Measurements from ENCODE around the gene GNE.

The GNE gene

DNA sequence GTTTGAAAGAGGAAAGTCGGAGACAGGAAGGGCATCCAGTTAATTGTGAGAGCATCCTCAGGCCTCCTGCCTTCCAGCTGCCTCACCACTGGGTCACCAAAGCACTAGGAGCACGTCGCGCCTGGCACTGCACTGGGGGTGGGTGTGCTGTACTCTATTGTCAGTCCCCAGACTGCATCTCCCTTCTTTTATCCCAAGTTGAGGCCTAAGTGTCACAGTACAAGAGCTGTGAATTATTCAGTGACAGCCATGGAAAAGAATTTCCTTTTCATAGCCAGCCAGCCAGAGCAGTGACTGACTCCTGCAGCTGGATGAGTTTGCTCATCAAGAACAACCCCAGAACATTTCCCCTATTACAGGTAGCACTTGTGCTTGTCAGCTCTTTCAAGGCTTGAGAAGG is 51.2 kb downstream of the GNE start:
- Histone ChIP-seq H3K18ac (ENCODE audit: low read length) (no peak overlapping the region), H3K9ac (ENCODE audit: low read length) (no peak overlapping the region), H3K4me3 (ENCODE audit: low read length) (no peak overlapping the region), H3K36me3 (ENCODE audit: control insufficient read depth, insufficient read depth, low read length) (peaks cover 26% of the 10 kb centered on the region), H3K79me1 (ENCODE audit: low read length) (peaks cover 33% of the 10 kb centered on the region), H3K27me3 (ENCODE audit: insufficient read depth, low read length, poor library complexity) (no peaks in the 10 kb centered on the region), H2BK5ac (ENCODE audit: low read length) (no peak overlapping the region), H3K4me2 (ENCODE audit: low read length) (no peak overlapping the region), H3K27ac (ENCODE audit: low read depth, low read length) (no peak overlapping the region), H2BK15ac (replicated peaks; ENCODE audit: low read depth) (no peak overlapping the region), H3K56ac (ENCODE audit: low read length) (no peak overlapping the region), H3K4me1 (ENCODE audit: control insufficient read depth, low read depth, low read length) (no peaks in the 10 kb centered on the region), H4K8ac (ENCODE audit: low read depth, low read length) (no peak overlapping the region), H3K79me2 (ENCODE audit: control insufficient read depth, insufficient read depth, low read length) (peaks cover 36% of the 10 kb centered on the region), H2BK120ac (ENCODE audit: low read depth, low read length) (no peak overlapping the region), H3K4ac (ENCODE audit: low read depth, low read length) (no peak overlapping the region), H2AK5ac (ENCODE audit: low read length) (no peak overlapping the region), H4K5ac (ENCODE audit: low read length) (no peak overlapping the region), H3K23ac (ENCODE audit: low read length) (no peak overlapping the region)
- peak; percentile 15 for DNase-seq
- WGBS (ENCODE audit: extremely low coverage, insufficient coverage, low lambda C conversion rate): no CpG with 5 or more reads among the region's 4 CpGs

- DNase-seq: peak; percentile 76
- WGBS (ENCODE audit: extremely low coverage, insufficient coverage, low lambda C conversion rate): no CpG with 5 or more reads among the region's 11 CpGs
Observed at GRCh38 chr9:36204906-36205547, 53.2 kb downstream of the GNE start.

DNA sequence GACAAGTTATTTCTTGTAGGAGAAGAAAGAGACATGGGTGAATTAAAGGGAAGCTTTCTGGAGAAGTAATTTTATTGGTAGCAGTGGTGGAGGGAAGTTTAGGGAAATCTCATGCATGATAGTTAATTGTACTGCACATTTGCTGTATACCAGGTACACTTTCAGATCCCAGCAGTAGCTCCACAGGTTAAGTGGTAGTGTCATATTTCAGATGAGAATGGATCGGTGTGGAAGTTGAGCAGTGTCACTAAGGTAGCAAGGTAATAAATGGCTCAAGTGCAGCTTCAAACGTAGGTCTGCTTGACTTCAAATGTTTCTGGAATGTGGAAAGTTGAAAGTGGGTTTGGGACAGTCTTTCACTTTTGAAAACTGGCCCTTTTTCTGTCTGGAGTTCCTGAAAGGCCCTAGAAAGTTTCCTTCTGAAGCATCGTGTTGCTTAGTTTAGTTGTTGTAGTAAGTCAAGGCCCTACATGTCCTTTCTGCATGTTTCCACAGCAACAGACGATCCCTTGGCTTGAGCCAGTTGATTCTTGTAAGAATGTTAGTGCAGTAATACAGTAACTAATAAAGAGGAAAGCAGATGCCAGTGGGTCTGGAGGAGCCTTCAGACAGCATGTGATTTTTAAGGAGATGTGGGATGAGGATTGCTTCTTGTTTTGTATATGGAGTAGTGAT is 63.8 kb downstream of the GNE start:
- Histone ChIP-seq H3K4me3 (ENCODE audit: low read length) (no peak overlapping the region), H3K4ac (ENCODE audit: low read depth, low read length) (no peak overlapping the region), H3K56ac (ENCODE audit: low read length) (no peak overlapping the region), H3K79me1 (ENCODE audit: low read length) (peaks cover 16% of the 10 kb centered on the region), H3K4me2 (ENCODE audit: low read length) (no peak overlapping the region), H3K23ac (ENCODE audit: low read length) (no peak overlapping the region), H3K18ac (ENCODE audit: low read length) (no peak overlapping the region), H3K27me3 (ENCODE audit: insufficient read depth, low read length, poor library complexity) (no peaks in the 10 kb centered on the region), H3K4me1 (ENCODE audit: control insufficient read depth, low read depth, low read length) (peaks cover 9% of the 10 kb centered on the region), H2AK5ac (ENCODE audit: low read length) (no peak overlapping the region), H3K27ac (ENCODE audit: low read depth, low read length) (no peak overlapping the region), H4K5ac (ENCODE audit: low read length) (no peak overlapping the region), H4K8ac (ENCODE audit: low read depth, low read length) (no peak overlapping the region), H2BK5ac (ENCODE audit: low read length) (no peak overlapping the region), H3K79me2 (ENCODE audit: control insufficient read depth, insufficient read depth, low read length) (peaks cover 45% of the 10 kb centered on the region), H3K36me3 (ENCODE audit: control insufficient read depth, insufficient read depth, low read length) (peaks cover 3% of the 10 kb centered on the region), H2BK120ac (ENCODE audit: low read depth, low read length) (no peak overlapping the region), H2BK15ac (replicated peaks; ENCODE audit: low read depth) (no peak overlapping the region), H3K9ac (ENCODE audit: low read length) (no peak overlapping the region)
- no CpG with 5 or more reads among the region's 4 CpGs for WGBS (ENCODE audit: extremely low coverage, insufficient coverage, low lambda C conversion rate)
- no peak for DNase-seq

More at GRCh38 chr9:36204906-36205547, 53.2 kb downstream of the GNE start:
- Histone ChIP-seq H3K27ac (ENCODE audit: low read depth, low read length) (no peak overlapping the region), H3K36me3 (ENCODE audit: control insufficient read depth, insufficient read depth, low read length) (peaks cover 22% of the 10 kb centered on the region), H3K56ac (ENCODE audit: low read length) (no peak overlapping the region), H3K9ac (ENCODE audit: low read length) (no peak overlapping the region), H3K23ac (ENCODE audit: low read length) (no peak overlapping the region), H2BK15ac (replicated peaks; ENCODE audit: low read depth) (no peak overlapping the region), H3K4me2 (ENCODE audit: low read length) (no peak overlapping the region), H3K4me1 (ENCODE audit: control insufficient read depth, low read depth, low read length) (no peaks in the 10 kb centered on the region), H3K4ac (ENCODE audit: low read depth, low read length) (no peak overlapping the region), H3K79me2 (ENCODE audit: control insufficient read depth, insufficient read depth, low read length) (peaks cover 29% of the 10 kb centered on the region), H4K5ac (ENCODE audit: low read length) (no peak overlapping the region), H4K8ac (ENCODE audit: low read depth, low read length) (no peak overlapping the region), H3K18ac (ENCODE audit: low read length) (no peak overlapping the region), H3K79me1 (ENCODE audit: low read length) (peaks cover 24% of the 10 kb centered on the region), H3K27me3 (ENCODE audit: insufficient read depth, low read length, poor library complexity) (no peaks in the 10 kb centered on the region), H2BK120ac (ENCODE audit: low read depth, low read length) (no peak overlapping the region), H2BK5ac (ENCODE audit: low read length) (no peak overlapping the region), H3K4me3 (ENCODE audit: low read length) (no peak overlapping the region), H2AK5ac (ENCODE audit: low read length) (no peak overlapping the region)

DNA sequence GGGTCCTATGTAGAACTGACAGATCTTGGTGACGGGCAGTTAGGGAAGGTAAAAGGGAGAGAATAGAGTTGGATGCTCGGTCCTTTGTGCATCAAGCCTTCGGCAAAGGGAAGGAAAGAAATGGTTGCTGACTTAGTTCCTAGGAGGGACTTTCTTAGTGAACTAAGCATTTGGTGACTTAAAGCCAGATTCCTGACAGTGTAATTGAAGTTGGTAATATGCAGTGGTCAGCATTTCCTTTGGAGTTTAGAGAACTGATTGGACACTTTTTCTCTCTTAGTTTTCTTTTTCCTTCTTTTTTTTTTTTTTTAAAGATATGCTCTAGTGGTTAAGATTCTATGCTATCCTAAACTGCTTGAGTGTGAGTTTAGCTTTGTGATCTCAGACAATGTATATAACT is 65.2 kb downstream of the GNE start:
- H3K4me1 ChIP-seq (ENCODE audit: control insufficient read depth, low read depth, low read length): peaks cover 14% of the 10 kb centered on the region
- H4K5ac ChIP-seq (ENCODE audit: low read length): no peak overlapping the region
- no peak overlapping the region for H2BK5ac ChIP-seq (ENCODE audit: low read length)
- H3K23ac ChIP-seq (ENCODE audit: low read length): no peak overlapping the region
- no peak overlapping the region for H3K4ac ChIP-seq (ENCODE audit: low read depth, low read length)
- no peak overlapping the region for H2BK15ac ChIP-seq (replicated peaks; ENCODE audit: low read depth)
- H3K27me3 ChIP-seq (ENCODE audit: insufficient read depth, low read length, poor library complexity): no peaks in the 10 kb centered on the region
- H2BK120ac ChIP-seq (ENCODE audit: low read depth, low read length): no peak overlapping the region
- no peak overlapping the region for H3K18ac ChIP-seq (ENCODE audit: low read length)
- peaks cover 16% of the 10 kb centered on the region for H3K79me1 ChIP-seq (ENCODE audit: low read length)
- H3K56ac ChIP-seq (ENCODE audit: low read length): peak overlapping the region; percentile 8
- no peak overlapping the region for H2AK5ac ChIP-seq (ENCODE audit: low read length)
- no peak overlapping the region for H4K8ac ChIP-seq (ENCODE audit: low read depth, low read length)
- H3K27ac ChIP-seq (ENCODE audit: low read depth, low read length): no peak overlapping the region
- no peak for DNase-seq
- H3K9ac ChIP-seq (ENCODE audit: low read length): peak overlapping the region; percentile 23
- peaks cover 2% of the 10 kb centered on the region for H3K36me3 ChIP-seq (ENCODE audit: control insufficient read depth, insufficient read depth, low read length)
- H3K79me2 ChIP-seq (ENCODE audit: control insufficient read depth, insufficient read depth, low read length): peaks cover 45% of the 10 kb centered on the region
- WGBS (ENCODE audit: extremely low coverage, insufficient coverage, low lambda C conversion rate): no CpG with 5 or more reads among the region's 3 CpGs
- no peak overlapping the region for H3K4me3 ChIP-seq (ENCODE audit: low read length)
- H3K4me2 ChIP-seq (ENCODE audit: low read length): peak overlapping the region; percentile 47

DNA sequence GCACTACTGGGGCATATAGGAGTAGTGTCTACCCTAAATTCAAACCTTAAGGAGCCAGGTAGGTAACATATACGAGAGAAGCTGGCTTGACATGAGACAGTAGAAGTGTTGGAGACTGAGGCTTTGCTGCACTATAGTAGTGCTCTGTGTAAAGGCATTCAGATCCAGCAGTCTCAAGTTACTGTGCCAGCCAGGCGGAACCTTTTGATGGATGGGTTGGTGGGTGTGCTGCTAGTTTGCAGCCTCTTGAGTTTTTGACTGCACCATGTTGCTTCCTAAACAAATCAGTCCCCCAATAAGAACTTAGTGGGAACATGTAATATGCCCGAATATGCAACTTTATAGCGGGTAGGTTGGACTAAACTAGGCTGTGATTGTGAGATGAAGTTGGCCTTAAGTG is 66.1 kb downstream of the GNE start:
- H3K4me2 ChIP-seq (ENCODE audit: low read length): peak overlapping the region; percentile 39
- H3K23ac ChIP-seq (ENCODE audit: low read length): no peak overlapping the region
- no peak overlapping the region for H4K8ac ChIP-seq (ENCODE audit: low read depth, low read length)
- H3K56ac ChIP-seq (ENCODE audit: low read length): peak overlapping the region; percentile 90
- peaks cover 21% of the 10 kb centered on the region for H3K4me1 ChIP-seq (ENCODE audit: control insufficient read depth, low read depth, low read length)
- H3K79me1 ChIP-seq (ENCODE audit: low read length): peaks cover 14% of the 10 kb centered on the region
- WGBS (ENCODE audit: extremely low coverage, insufficient coverage, low lambda C conversion rate): no CpG with 5 or more reads among the region's 4 CpGs
- H3K18ac ChIP-seq (ENCODE audit: low read length): no peak overlapping the region
- H3K27ac ChIP-seq (ENCODE audit: low read depth, low read length): no peak overlapping the region
- no peak overlapping the region for H2BK15ac ChIP-seq (replicated peaks; ENCODE audit: low read depth)
- no peak overlapping the region for H4K5ac ChIP-seq (ENCODE audit: low read length)
- peak overlapping the region; percentile 9 for H3K4me3 ChIP-seq (ENCODE audit: low read length)
- no peak overlapping the region for H3K4ac ChIP-seq (ENCODE audit: low read depth, low read length)
- no peak overlapping the region for H2AK5ac ChIP-seq (ENCODE audit: low read length)
- H3K27me3 ChIP-seq (ENCODE audit: insufficient read depth, low read length, poor library complexity): no peaks in the 10 kb centered on the region
- peak overlapping the region; percentile 90 for H3K9ac ChIP-seq (ENCODE audit: low read length)
- peaks cover 2% of the 10 kb centered on the region for H3K36me3 ChIP-seq (ENCODE audit: control insufficient read depth, insufficient read depth, low read length)
- DNase-seq: peak; percentile 21
- no peak overlapping the region for H2BK5ac ChIP-seq (ENCODE audit: low read length)
- H2BK120ac ChIP-seq (ENCODE audit: low read depth, low read length): no peak overlapping the region
- H3K79me2 ChIP-seq (ENCODE audit: control insufficient read depth, insufficient read depth, low read length): peaks cover 43% of the 10 kb centered on the region

Data from mesendoderm (in vitro differentiated cells).